Measurements from ENCODE around the gene OR5H2.

Gene OR5H2

GRCh38 chr3:98331329-98331728, 49.0 kb downstream of the OR5H2 start:
- no peak for DNase-seq
